Stimulated activated CD4-positive, alpha-beta T cell treated with anti-CD3 and anti-CD28 coated beads, Interleukin-2, amount 100 ng/mL, for 48 hours (primary cell): ENCODE results near the gene PNPLA5.

Source experiments
- DNase-seq, 2 donors: peaks; one replicate each; pipeline ENCODE4 v3.0.0-alpha.2; 2020

PNPLA5 gene

GRCh38 chr22:43835736-43836135 lies 56.1 kb downstream of the PNPLA5 start:
- DNase-seq = no peak

DNA sequence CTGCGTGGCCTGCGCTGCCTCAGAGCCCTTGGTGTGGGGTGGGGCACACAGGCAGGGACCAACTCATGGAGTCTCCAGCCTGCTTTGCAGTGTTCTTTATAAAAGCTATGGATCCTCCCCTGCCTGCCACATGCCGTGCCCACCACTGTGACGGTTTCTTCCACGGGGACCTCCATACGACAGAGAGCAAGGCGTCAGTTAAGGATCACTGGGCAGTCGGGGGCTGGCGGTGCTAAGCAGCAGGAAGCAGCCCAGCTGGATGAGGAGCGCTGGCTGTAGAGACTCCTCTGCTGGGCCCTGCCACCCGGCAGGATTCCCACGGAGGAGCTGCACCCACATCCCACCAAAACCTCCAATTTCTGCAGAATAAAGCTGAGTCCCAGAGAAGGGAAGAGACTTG lies 56.6 kb downstream of the PNPLA5 start:
- DNase-seq = no peak

DNA sequence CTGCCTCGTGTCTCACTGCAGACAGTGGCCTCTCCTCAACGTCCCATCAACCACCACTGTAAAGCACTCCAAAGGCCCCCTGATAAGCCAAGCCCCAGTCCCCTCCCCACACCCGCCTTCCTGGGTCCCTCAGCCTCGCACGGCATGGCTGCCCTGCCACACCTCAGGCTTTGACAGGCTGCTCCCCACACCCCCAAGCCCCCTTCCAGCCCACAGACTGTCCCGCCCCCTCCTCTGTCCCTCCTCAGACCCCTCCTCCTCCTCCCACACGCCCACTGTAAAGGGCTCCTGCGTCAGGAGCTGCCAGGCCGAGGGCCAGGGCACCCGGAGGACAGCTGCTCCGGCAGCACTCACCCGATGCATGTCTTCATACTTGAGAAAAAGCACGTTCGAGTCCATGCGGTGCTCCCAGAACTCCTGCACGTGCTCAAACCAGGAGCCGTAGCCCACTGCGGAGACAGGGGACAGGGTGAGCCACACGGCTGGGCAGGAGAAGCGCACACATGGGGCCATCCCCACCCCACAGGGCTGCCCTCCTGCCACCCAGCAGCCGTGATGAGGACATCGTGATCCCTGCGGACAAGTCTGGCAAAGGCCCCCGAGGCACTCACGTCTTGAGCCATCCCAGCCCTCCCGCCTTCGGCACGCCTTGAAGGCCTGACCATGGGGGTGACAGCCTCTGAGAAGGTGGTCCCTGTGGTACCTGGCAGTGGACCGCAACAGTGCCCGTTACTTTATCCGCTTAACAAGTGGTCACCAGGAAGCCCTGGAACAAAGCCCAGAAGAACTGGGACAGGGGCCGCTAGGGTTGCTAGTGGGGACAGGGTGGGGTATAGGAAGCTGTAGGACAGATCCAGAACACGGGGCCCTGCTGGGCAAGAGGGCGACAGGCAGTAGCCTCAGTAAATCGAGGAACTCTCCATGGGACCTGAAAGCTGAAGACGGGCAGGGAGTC lies 58.2 kb downstream of the PNPLA5 start:
- DNase-seq = no peak

- DNase-seq = no peak
Observed at GRCh38 chr22:43832393-43833265, 59.2 kb downstream of the PNPLA5 start.

DNA sequence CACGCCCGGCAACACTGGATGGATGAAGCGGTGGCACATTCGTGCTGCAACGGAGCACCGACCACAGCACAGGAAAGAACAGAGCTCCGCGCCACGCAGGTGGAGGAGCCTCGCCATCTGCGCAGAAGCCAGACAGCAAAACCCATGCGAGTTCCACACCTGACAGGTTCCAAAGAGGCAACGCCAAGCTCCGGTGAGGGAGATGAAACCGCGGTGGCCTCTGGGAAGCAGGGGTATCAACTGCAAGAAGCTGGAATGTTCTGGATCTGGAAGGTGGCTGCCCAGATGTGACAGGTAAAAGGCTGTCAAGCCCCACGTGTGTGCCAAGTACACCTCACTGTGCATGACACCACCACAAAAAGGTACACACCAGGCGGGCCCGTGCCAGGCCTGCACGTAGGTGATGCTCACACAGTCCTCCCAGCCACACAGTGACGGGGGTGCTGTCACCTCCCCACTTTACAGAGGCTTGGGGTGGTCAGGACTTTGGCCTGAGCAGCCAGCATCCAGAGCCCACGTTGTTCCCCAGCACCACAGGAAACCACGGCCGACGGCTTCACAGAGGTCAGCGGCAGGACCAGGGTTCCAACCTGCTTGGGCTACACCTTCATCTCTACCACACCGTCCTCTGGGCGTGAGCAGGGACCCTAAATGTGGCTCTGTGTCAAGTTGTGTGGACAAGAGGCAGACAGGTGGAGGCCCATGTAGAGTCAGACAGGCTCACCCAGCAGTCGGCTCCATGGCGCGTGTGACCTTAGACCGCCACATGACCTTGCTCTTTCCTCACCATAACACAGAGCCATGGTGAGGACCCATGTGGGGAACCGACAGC lies 60.0 kb downstream of the PNPLA5 start:
- DNase-seq = no peak

DNA sequence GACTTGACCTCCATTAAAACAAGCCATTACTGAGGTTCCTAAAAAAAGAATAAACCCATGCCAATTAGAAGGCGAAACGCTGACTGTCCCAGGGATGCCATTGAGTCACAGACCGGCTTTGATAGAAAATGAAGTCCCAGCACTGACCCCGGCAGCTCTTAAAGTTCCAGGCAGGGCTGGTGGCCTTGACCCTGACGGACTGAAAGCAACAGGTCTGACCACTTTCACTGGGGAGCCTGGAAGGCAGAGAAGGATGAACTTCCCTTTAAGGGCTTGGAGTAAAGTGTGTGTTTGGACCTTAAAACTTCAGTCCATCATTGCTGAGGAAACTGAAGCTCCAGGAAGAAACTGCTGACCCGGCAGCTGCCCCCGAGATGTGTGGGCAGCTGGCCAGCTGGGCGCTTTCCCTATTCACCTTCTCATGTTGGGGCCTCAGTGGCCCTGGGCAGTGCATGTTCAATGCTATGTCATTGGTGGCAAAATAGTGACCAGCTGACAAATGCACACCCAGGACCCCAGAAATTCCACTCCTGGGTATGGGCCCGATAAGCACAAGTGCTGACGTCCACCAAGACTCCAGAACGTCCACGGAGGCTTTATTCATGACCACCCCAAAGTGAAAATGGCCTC lies 60.8 kb downstream of the PNPLA5 start:
- DNase-seq = no peak

- no peak for DNase-seq
Observed at GRCh38 chr22:43829904-43830851, 61.6 kb downstream of the PNPLA5 start.
